OCI-LY7 (cell line): Measurements from ENCODE around the gene SUPT20HL2.

Experiments used
- EZH2phosphoT487 ChIP-seq: fragments of 200-600 bp; sonication (generic); IDR thresholded peaks from 2 replicates; pipeline ENCODE4 v1.6.1; 2018; ENCODE audit warnings: low read depth, borderline replicate concordance, mild to moderate bottlenecking, mixed run types, antibody characterized with exemption, low read length, moderate library complexity, mixed read lengths
- TF ChIP-seq, protein P1 (sequence below): fragments of 200-600 bp; sonication (generic); conservative IDR thresholded peaks from 2 replicates; pipeline ENCODE4 v1.5.1; 2014; ENCODE audit warnings: mild to moderate bottlenecking, antibody characterized with exemption, low read length, moderate library complexity, mixed read lengths

DNA sequence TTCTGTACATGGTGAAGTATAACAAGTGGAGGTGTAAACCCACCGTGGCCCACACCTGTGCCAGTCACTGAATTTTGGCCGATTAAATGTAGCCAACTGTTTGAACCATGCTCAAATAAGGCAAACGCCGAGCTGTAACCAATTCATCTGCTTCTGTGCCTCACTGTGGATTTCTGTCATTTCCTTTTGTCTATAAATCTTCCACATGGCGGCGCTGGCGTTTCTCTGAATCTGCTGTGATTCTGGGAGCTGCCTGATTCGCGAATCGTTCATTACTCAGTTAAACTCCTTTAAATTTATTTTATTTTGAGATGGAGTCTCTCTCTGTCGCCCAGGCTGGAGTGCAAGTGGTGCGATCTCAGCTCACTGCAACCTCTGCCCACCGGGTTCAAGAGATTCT lies 19.2 kb downstream of the SUPT20HL2 start:
- TF ChIP-seq, protein P1, sequence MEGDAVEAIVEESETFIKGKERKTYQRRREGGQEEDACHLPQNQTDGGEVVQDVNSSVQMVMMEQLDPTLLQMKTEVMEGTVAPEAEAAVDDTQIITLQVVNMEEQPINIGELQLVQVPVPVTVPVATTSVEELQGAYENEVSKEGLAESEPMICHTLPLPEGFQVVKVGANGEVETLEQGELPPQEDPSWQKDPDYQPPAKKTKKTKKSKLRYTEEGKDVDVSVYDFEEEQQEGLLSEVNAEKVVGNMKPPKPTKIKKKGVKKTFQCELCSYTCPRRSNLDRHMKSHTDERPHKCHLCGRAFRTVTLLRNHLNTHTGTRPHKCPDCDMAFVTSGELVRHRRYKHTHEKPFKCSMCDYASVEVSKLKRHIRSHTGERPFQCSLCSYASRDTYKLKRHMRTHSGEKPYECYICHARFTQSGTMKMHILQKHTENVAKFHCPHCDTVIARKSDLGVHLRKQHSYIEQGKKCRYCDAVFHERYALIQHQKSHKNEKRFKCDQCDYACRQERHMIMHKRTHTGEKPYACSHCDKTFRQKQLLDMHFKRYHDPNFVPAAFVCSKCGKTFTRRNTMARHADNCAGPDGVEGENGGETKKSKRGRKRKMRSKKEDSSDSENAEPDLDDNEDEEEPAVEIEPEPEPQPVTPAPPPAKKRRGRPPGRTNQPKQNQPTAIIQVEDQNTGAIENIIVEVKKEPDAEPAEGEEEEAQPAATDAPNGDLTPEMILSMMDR, result peak; percentile 53
- TF ChIP-seq EZH2phosphoT487, result no peak
